ENCODE measurements around the gene RPL19.

The RPL19 gene

DNA sequence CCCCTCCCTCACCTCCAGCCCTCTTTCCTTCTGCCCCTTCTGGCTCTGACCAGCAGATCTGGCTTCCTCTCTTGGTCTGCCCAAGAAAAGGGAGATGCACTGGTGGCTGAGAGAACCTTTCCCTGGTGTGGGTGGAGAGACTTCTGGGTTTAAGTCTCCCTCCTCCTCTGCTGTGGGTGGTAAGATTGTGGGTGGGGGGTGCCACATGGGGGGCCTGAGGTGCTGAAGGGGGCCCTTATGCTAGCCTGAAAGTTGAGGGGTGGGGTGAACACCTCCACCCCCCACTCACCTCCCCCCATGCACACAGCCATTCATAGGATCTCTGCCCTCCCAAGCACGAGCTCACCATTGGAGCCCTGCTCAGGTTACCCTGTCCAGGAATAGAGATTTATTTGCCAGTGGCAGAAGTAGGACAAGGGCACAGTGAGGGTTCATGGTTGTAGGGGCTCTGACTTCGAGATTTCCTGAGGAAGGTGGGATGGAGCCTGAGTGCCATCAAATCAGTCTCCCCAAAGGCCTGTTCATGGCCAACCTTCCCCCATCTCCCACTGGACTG lies 27.4 kb downstream of the RPL19 start:
- H3K36me3 ChIP-seq (ENCODE audit: control insufficient read depth, insufficient read depth, low read length, severe bottlenecking): no peaks in the 10 kb centered on the region
- H3K4me1 ChIP-seq (ENCODE audit: control insufficient read depth, insufficient read depth, low read length): peaks cover 27% of the 10 kb centered on the region
- H3K9ac ChIP-seq (ENCODE audit: low read length): no peak overlapping the region
- H3K9me3 ChIP-seq (ENCODE audit: control insufficient read depth, low read length): no peaks in the 10 kb centered on the region
- peaks cover 8% of the 10 kb centered on the region for H3K27me3 ChIP-seq (replicated peaks; ENCODE audit: control insufficient read depth, insufficient read depth, low read length)
- H3K4me3 ChIP-seq (ENCODE audit: low read length): no peak overlapping the region
- no peak for DNase-seq (ENCODE audit: low read depth)

DNA sequence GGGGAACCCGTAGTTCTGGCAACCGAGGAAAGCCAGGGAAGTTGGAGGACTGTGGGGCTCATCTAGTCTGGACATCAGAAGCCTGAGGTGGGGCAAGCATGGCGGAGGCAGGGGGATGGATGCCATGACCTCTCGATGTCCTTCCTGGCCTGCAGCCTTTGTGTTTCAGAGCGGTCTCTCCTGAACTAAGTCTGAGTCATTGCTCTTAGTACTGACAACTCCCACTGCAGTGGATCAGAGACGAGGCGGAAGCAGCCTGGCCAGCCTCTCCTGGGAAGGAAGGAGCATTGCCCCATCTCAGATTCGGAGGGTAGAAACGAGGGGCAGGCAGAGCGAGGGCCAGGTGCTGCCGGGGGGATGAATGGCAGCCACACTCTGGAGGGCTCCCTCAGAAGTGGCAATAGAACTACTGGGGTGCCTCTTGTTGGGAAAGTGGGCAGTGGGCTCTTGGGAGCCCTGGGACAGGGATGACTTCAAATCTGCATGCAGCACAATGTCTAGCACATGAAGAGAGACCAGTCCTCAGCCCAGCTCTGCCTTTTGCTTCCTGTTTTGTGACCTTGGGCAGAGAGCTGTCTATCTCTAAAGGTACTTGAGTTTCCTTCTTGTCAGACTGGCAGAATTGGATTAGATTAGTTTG lies 29.3 kb downstream of the RPL19 start:
- no peak overlapping the region for H3K9ac ChIP-seq (ENCODE audit: low read length)

DNA sequence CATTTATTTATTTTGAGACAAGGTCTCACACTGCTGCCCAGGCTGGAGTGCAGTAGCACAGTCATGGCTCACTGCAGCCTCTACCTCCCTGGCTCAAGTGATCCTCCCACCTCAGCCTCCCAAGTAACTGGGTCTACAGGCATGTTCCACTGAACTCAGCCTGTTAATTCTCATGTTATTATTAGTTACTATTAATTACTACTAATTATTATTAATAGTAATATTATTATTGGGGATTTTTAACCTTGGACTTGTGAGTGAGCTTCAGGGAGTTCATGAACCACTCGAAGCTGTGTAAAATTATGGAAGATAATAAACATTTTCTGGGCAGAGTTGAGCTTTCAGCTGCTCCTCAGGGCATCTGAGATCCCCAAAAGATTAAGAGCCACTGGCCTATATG lies 30.3 kb downstream of the RPL19 start:
- no peaks in the 10 kb centered on the region for H3K36me3 ChIP-seq (ENCODE audit: control insufficient read depth, insufficient read depth, low read length, severe bottlenecking)
- no peak overlapping the region for H3K4me3 ChIP-seq (ENCODE audit: low read length)
- no peak for DNase-seq (ENCODE audit: low read depth)
- H3K4me1 ChIP-seq (ENCODE audit: control insufficient read depth, insufficient read depth, low read length): peaks cover 28% of the 10 kb centered on the region
- no peaks in the 10 kb centered on the region for H3K9me3 ChIP-seq (ENCODE audit: control insufficient read depth, low read length)
- peaks cover 8% of the 10 kb centered on the region for H3K27me3 ChIP-seq (replicated peaks; ENCODE audit: control insufficient read depth, insufficient read depth, low read length)
- H3K9ac ChIP-seq (ENCODE audit: low read length): no peak overlapping the region

More for the DNA sequence above, 29.3 kb downstream of the RPL19 start:
- H3K4me1 ChIP-seq (ENCODE audit: control insufficient read depth, insufficient read depth, low read length): peaks cover 27% of the 10 kb centered on the region
- H3K27me3 ChIP-seq (replicated peaks; ENCODE audit: control insufficient read depth, insufficient read depth, low read length): peaks cover 8% of the 10 kb centered on the region
- no peak overlapping the region for H3K4me3 ChIP-seq (ENCODE audit: low read length)
- no peak for DNase-seq (ENCODE audit: low read depth)
- H3K36me3 ChIP-seq (ENCODE audit: control insufficient read depth, insufficient read depth, low read length, severe bottlenecking): no peaks in the 10 kb centered on the region
- H3K9me3 ChIP-seq (ENCODE audit: control insufficient read depth, low read length): no peaks in the 10 kb centered on the region

DNA sequence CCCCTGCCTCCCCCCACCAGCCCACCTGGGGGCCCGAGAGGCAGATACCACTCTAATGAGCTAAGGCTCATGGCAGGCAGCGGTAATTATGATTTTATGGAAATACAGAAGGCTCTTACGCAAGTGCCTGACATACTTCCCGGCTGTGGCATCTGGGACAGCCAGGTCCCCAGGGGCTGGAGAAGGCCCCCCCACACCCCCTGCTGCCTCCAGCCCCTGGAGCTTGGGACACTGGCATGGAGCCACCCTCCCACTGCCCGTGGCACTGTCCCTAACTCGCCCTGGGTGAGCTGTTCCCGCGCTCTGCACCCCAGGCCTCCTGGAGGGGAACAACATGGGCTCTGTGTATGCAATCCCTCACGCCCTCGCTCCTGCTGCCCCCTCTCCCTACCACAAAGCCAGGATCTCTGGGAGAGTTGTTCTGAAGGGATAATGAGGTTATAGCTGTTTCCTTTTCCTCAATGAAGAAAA lies 31.0 kb downstream of the RPL19 start:
- no peak for DNase-seq (ENCODE audit: low read depth)
- Histone ChIP-seq H3K4me3 (ENCODE audit: low read length) (no peak overlapping the region), H3K9ac (ENCODE audit: low read length) (no peak overlapping the region), H3K9me3 (ENCODE audit: control insufficient read depth, low read length) (no peaks in the 10 kb centered on the region), H3K36me3 (ENCODE audit: control insufficient read depth, insufficient read depth, low read length, severe bottlenecking) (no peaks in the 10 kb centered on the region), H3K4me1 (ENCODE audit: control insufficient read depth, insufficient read depth, low read length) (peaks cover 32% of the 10 kb centered on the region), H3K27me3 (replicated peaks; ENCODE audit: control insufficient read depth, insufficient read depth, low read length) (peaks cover 10% of the 10 kb centered on the region)

DNA sequence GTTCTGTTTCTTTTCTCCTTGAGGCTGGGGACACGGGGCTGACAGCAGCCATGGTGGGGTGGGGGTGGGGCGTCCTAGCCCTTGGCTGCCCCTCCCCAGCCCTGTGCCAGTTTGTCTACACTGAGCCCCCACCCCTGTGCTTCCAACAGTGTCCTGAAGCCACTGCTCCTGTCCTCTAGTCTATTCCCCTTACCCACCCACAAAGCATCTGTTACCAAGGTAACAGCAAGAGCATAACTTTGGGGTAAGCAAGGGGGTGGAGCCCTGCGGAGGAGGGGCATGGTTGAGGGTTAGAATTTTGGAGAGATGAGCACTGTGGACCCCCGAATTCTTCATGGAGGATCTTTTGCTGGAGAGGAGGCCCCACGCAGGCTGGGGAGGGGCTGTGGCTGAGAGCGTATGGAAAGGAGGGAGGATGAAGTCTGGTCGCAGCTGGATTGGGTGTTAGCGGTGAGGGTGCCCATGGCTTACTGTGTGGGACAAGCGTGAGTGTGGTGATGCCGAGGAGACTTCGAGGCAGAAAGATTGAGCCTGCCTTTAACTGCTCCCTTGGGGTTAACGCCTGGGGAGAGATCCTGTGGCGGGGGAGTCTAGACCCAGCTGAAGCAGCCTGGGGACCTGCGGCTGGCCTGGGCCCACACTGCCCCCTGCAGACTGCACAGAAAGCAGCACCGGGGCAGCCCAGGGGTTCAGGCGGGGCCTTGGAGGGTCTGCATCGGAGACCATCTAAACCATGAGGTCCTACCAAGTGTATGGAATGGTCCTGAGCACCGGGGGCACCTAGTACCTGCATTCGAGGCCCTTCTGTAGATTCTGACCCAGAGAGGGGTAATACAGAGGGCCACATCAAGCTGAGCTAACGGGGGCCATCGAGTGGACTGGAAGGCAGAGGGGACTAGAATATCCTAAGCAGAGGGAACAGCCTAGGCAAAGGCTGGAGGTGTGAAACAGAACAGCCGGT lies 31.8 kb downstream of the RPL19 start:
- no peaks in the 10 kb centered on the region for H3K36me3 ChIP-seq (ENCODE audit: control insufficient read depth, insufficient read depth, low read length, severe bottlenecking)
- H3K27me3 ChIP-seq (replicated peaks; ENCODE audit: control insufficient read depth, insufficient read depth, low read length): peaks cover 9% of the 10 kb centered on the region
- DNase-seq (ENCODE audit: low read depth): peak; percentile 69
- no peak overlapping the region for H3K4me3 ChIP-seq (ENCODE audit: low read length)
- no peaks in the 10 kb centered on the region for H3K9me3 ChIP-seq (ENCODE audit: control insufficient read depth, low read length)
- H3K4me1 ChIP-seq (ENCODE audit: control insufficient read depth, insufficient read depth, low read length): peaks cover 37% of the 10 kb centered on the region
- H3K9ac ChIP-seq (ENCODE audit: low read length): no peak overlapping the region

DNA sequence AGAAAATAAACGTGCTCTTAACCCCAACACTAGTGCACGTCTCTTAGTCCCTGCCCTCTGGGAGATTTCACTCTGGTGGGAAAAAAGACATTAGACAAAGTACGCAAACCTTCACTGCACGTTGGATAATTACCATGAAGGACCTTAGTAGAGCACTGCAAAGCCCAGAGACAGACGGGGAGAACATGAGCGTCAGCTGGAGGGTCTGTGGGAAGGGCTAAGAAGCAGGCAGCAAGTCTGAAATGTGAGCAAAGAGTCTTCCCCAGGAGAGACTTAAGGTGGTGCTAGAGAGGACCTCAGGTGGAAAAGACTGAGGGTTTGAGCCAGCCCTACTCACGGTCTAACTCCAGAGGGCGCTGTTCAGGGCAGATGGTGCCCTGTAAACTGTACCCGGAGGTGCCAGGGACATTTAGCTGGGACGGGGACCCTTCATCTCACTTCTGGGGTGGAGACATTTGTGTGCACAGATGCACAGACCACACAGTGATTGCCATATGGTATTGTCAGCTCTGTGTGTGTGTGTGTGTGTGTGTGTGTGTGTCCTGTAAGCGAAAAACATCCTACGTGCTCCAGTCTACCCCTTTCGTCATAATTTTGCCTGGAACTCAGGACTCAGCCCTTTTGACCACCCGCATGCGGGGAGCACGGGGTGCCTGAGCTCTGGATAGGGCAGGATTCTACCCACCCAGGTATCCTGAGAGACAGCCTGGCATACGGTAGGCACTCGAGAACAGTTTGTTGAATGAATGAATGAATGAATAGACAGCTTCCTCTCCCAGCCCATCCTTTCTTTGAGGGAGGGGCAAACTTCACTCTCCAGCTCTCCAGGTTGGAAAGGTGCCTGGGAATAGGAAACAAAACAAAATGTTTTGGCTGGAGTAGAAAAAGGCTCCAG lies 35.7 kb downstream of the RPL19 start:
- Histone ChIP-seq H3K9me3 (ENCODE audit: control insufficient read depth, low read length) (no peaks in the 10 kb centered on the region), H3K36me3 (ENCODE audit: control insufficient read depth, insufficient read depth, low read length, severe bottlenecking) (no peaks in the 10 kb centered on the region)

DNA sequence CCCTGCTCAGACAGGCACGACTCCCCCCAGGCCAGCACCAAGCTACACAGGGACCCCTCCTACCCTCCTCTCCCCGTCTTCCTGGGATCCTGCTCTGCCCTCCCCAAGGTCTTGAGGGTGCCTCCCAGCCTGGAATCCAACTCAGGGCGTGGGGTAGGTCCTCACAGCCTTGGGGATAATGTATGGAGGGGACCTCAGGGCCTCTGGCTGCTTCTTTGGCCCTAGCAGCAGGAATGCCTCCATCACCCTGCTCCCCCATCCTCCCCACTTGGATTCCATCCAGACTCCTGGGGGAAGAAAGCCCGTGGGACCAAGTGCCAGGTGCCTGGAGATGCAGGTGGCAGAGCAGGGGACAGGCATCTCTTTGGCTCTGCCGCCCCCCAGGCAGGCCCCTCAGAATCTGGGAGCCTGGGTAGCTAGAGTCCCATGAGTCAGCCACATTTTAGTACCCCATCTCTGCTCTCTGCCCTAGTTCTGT lies 36.4 kb downstream of the RPL19 start:
- Histone ChIP-seq H3K4me1 (ENCODE audit: control insufficient read depth, insufficient read depth, low read length) (peaks cover 39% of the 10 kb centered on the region), H3K27me3 (replicated peaks; ENCODE audit: control insufficient read depth, insufficient read depth, low read length) (peaks cover 16% of the 10 kb centered on the region), H3K9ac (ENCODE audit: low read length) (no peak overlapping the region), H3K4me3 (ENCODE audit: low read length) (no peak overlapping the region), H3K9me3 (ENCODE audit: control insufficient read depth, low read length) (no peaks in the 10 kb centered on the region), H3K36me3 (ENCODE audit: control insufficient read depth, insufficient read depth, low read length, severe bottlenecking) (no peaks in the 10 kb centered on the region)
- no peak for DNase-seq (ENCODE audit: low read depth)

More for the DNA sequence above, 35.7 kb downstream of the RPL19 start:
- peaks cover 46% of the 10 kb centered on the region for H3K4me1 ChIP-seq (ENCODE audit: control insufficient read depth, insufficient read depth, low read length)
- peaks cover 16% of the 10 kb centered on the region for H3K27me3 ChIP-seq (replicated peaks; ENCODE audit: control insufficient read depth, insufficient read depth, low read length)
- H3K4me3 ChIP-seq (ENCODE audit: low read length): no peak overlapping the region
- no peak overlapping the region for H3K9ac ChIP-seq (ENCODE audit: low read length)
- DNase-seq (ENCODE audit: low read depth): peak; percentile 49

DNA sequence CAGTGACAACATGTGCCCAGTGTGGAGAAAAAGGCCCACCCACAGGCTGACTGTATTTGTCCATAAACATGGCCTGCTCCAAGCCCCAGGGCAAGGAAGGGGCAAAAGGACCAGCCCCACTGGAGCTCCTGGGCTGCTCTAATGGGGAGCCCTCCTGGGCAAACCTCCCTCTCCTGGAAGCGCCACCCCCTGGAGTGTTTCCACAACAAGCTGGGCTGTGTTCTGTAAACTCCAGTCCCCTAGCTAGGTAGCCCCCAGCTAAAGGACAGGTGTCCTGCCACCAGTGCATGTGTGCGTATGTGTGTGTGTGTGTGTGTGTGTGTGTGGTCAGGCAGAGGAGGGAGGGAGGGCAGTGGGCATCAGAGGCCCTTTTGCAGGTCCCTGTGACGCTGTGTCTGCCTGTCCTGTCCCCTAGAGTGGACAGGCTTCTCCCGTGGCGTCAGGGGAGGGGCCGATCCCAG lies 36.9 kb downstream of the RPL19 start:
- H3K9me3 ChIP-seq (ENCODE audit: control insufficient read depth, low read length): no peaks in the 10 kb centered on the region
- no peak for DNase-seq (ENCODE audit: low read depth)
- H3K4me3 ChIP-seq (ENCODE audit: low read length): no peak overlapping the region
- peaks cover 34% of the 10 kb centered on the region for H3K4me1 ChIP-seq (ENCODE audit: control insufficient read depth, insufficient read depth, low read length)
- H3K27me3 ChIP-seq (replicated peaks; ENCODE audit: control insufficient read depth, insufficient read depth, low read length): peaks cover 16% of the 10 kb centered on the region
- H3K36me3 ChIP-seq (ENCODE audit: control insufficient read depth, insufficient read depth, low read length, severe bottlenecking): no peaks in the 10 kb centered on the region
- H3K9ac ChIP-seq (ENCODE audit: low read length): no peak overlapping the region

DNA sequence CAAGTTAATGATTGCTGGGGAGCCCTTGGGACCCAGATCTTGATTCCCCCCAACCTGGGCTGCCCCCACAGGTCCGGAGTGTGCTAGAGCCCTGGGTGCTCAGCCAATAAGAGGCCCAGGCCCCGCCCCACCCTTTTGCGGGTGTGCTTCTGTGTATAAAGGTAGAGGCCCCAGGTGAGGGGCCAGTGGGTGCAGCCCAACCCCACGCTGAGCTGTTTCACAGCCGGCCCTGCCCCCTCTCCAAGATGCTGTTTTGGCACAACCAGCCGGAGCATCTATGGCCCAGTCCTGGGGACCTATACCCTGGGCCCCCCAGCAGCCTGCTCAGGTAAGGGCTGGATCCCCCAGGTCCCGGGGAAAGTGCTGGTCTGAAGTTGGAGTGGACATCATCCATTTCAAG lies 37.5 kb downstream of the RPL19 start:
- no peak for DNase-seq (ENCODE audit: low read depth)
- Histone ChIP-seq H3K4me3 (ENCODE audit: low read length) (no peak overlapping the region), H3K9me3 (ENCODE audit: control insufficient read depth, low read length) (no peaks in the 10 kb centered on the region), H3K4me1 (ENCODE audit: control insufficient read depth, insufficient read depth, low read length) (peaks cover 31% of the 10 kb centered on the region), H3K9ac (ENCODE audit: low read length) (no peak overlapping the region), H3K36me3 (ENCODE audit: control insufficient read depth, insufficient read depth, low read length, severe bottlenecking) (no peaks in the 10 kb centered on the region), H3K27me3 (replicated peaks; ENCODE audit: control insufficient read depth, insufficient read depth, low read length) (peaks cover 16% of the 10 kb centered on the region)

DNA sequence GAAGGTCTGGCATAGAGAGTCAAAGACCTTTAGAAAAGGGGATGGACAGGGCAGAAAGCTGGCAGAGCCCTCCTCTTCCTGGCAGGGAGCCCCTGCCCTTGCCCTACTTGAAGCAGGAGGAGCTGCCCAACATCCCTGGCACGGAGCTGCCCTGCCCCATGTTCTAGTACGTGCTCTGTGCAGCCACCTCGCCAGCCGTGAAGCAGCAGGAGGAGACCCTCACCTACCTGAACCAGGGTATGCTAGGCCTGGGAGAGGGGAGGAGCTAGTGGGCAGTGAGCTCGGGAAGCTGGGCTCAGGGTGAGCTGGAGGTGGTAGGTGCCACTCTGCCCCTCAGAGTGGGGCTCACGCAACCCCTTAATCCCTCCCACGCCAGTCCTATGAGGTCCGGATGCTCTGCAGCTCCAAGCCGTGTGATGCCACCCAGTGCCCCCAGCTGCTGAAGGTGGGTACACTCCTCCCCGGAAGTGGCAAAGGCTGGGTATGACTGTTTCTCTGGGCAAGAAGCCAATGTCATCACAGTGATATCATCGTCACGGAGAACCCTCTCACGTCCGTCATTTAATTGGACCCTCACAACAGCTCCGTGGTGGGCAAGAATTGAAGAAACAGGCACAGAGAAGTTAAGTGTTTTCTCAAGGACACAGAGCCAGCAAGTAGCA lies 38.4 kb downstream of the RPL19 start:
- H3K27me3 ChIP-seq (replicated peaks; ENCODE audit: control insufficient read depth, insufficient read depth, low read length): peaks cover 16% of the 10 kb centered on the region
- H3K36me3 ChIP-seq (ENCODE audit: control insufficient read depth, insufficient read depth, low read length, severe bottlenecking): no peaks in the 10 kb centered on the region
- H3K4me3 ChIP-seq (ENCODE audit: low read length): no peak overlapping the region
- peaks cover 31% of the 10 kb centered on the region for H3K4me1 ChIP-seq (ENCODE audit: control insufficient read depth, insufficient read depth, low read length)
- DNase-seq (ENCODE audit: low read depth): peak; percentile 28
- no peak overlapping the region for H3K9ac ChIP-seq (ENCODE audit: low read length)
- no peaks in the 10 kb centered on the region for H3K9me3 ChIP-seq (ENCODE audit: control insufficient read depth, low read length)
